Measurements from ENCODE around the gene THEM4.

- TF ChIP-seq GATA2 (IDR thresholded peaks at IDR 0.05; ENCODE audit: low read depth, low read length) (no peak), GATA3 (IDR thresholded peaks at IDR 0.05; ENCODE audit: low read depth, low read length) (no peak)
Measured at GRCh38 chr1:151830055-151830454, 79.3 kb downstream of the THEM4 start.
